HepG2 (cell line): ENCODE measurements around the gene LRRC51. TPM values are rescaled to one million over a fixed set of nuclear protein-coding genes. Genes with fewer than 3 reads are reported as not detected.
A peak's percentile ranks its signal among the peaks of the same experiment; 100 is the strongest.

ENCODE experiments used
- ATAD3A ChIP-seq: sonication (generic); formaldehyde crosslinking; IDR thresholded peaks from 2 replicates; pipeline ENCODE4 v1.4.0; 2020; ENCODE audit warnings: missing genetic modification reagents
- CBX2 ChIP-seq, 2 experiments: fragments of 200-600 bp in 1 of 2; sonication (generic); formaldehyde crosslinking in 1 of 2; IDR thresholded peaks; 2 replicates each; pipeline versions ENCODE4 v1.7.0 to v1.8.1; 2018 to 2022; ENCODE audit warnings: low read depth in 2 of 2, low read length in 1 of 2, mild to moderate bottlenecking in 1 of 2, missing genetic modification reagents in 1 of 2
- ELF1 ChIP-seq: sonication (generic); formaldehyde crosslinking; IDR thresholded peaks from 2 replicates; pipeline ENCODE4 v1.4.0; 2020; ENCODE audit warnings: missing genetic modification reagents
- ETV6 ChIP-seq: sonication (generic); formaldehyde crosslinking; conservative IDR thresholded peaks from 2 replicates; pipeline ENCODE4 v1.4.0; 2020; ENCODE audit warnings: missing genetic modification reagents
- FOSL1 ChIP-seq: sonication (generic); formaldehyde crosslinking; IDR thresholded peaks from 2 replicates; pipeline ENCODE4 v1.9.0; 2021; ENCODE audit warnings: missing genetic modification reagents, borderline replicate concordance
- FOSL2 ChIP-seq: sonication (generic); formaldehyde crosslinking; IDR thresholded peaks from 2 replicates; pipeline ENCODE4 v1.4.0; 2020; ENCODE audit warnings: missing genetic modification reagents
- FOXC1 ChIP-seq: sonication (generic); formaldehyde crosslinking; IDR thresholded peaks from 2 replicates; pipeline ENCODE4 v1.8.0; 2022; ENCODE audit warnings: mild to moderate bottlenecking, missing genetic modification reagents, borderline replicate concordance
- HNRNPUL1 ChIP-seq: fragments of 200-400 bp; formaldehyde crosslinking; IDR thresholded peaks from 2 replicates; pipeline ENCODE4 v1.6.1; 2017; ENCODE audit warnings: low read depth, mild to moderate bottlenecking, low read length, moderate library complexity
- NFRKB ChIP-seq: fragments of 450-650 bp; IDR thresholded peaks from 2 replicates; pipeline ENCODE4 v1.6.1; 2017
- NR3C1 ChIP-seq: sonication (generic); formaldehyde crosslinking; IDR thresholded peaks from 2 replicates; pipeline ENCODE4 v1.4.0; 2020; ENCODE audit warnings: missing genetic modification reagents
- PRMT3 ChIP-seq: sonication (generic); formaldehyde crosslinking; IDR thresholded peaks from 2 replicates; pipeline ENCODE4 v1.8.1; 2022; ENCODE audit warnings: low read depth, mild to moderate bottlenecking, moderate library complexity, missing genetic modification reagents, borderline replicate concordance
- RELA ChIP-seq: sonication (generic); formaldehyde crosslinking; IDR thresholded peaks from 2 replicates; pipeline ENCODE4 v1.4.0; 2020; ENCODE audit warnings: missing genetic modification reagents
- SAP130 ChIP-seq: IDR thresholded peaks from 2 replicates; pipeline ENCODE4 v1.6.1; 2016; ENCODE audit warnings: low read depth
- ZNF138 ChIP-seq: sonication (generic); formaldehyde crosslinking; IDR thresholded peaks from 2 replicates; pipeline ENCODE4 v1.5.0; 2020; ENCODE audit warnings: mild to moderate bottlenecking, low read depth, missing genetic modification reagents
- ZNF44 ChIP-seq: sonication (generic); formaldehyde crosslinking; IDR thresholded peaks from 2 replicates; pipeline ENCODE4 v1.5.1; 2020; ENCODE audit warnings: mild to moderate bottlenecking, missing genetic modification reagents
- ZNF607 ChIP-seq: sonication (generic); formaldehyde crosslinking; IDR thresholded peaks from 2 replicates; pipeline ENCODE4 v1.5.1; 2020; ENCODE audit warnings: missing genetic modification reagents, mild to moderate bottlenecking, borderline replicate concordance
- polyA plus RNA-seq, 8 experiments: library from polyadenylated mRNA; depleted of rRNA in 3 of 8; stranded (reverse) in 7 of 8; unstranded in 1 of 8; fragments of >200 nt; fragmentation: Illumina TruSeq in 4 of 8; extraction: Trizol in 4 of 8; gene quantifications; 2 replicates each; pipeline versions ENCODE4 v1.2.1 to v1.2.3, GENCODE V29; 2011 to 2016; ENCODE audit warnings: low read depth in 4 of 8, missing spikeins in 1 of 8, mixed read lengths in 1 of 8; ENCODE audit not compliant: insufficient read depth in 1 of 8
- total RNA-seq, 5 experiments: library from RNA; depleted of rRNA; stranded (reverse); fragments of >200 nt; fragmentation: Illumina TruSeq; extraction: Trizol; gene quantifications; 2 replicates each; pipeline ENCODE4 v1.2.3, GENCODE V29; 2016; ENCODE audit warnings: low read depth in 1 of 5
- TF ChIP-seq, protein P1 (sequence below): sonication (generic); formaldehyde crosslinking; IDR thresholded peaks from 2 replicates; pipeline ENCODE4 v1.4.0; 2020; ENCODE audit warnings: mild to moderate bottlenecking, missing genetic modification reagents
- TF ChIP-seq, protein P2 (sequence below): sonication (generic); formaldehyde crosslinking; IDR thresholded peaks from 2 replicates; pipeline ENCODE4 v1.4.0; 2020; ENCODE audit warnings: missing genetic modification reagents, borderline replicate concordance
- TF ChIP-seq, protein P3 (sequence below): sonication (generic); formaldehyde crosslinking; IDR thresholded peaks from 2 replicates; pipeline ENCODE4 v1.4.0; 2020; ENCODE audit warnings: missing genetic modification reagents, borderline replicate concordance

LRRC51 gene
- total and polyA plus RNA-seq, 2 of the 13 experiments (the other 11 are each of a cell fraction or from before 2014, with no cell fraction given), result 5.3 to 6.0 TPM

DNA sequence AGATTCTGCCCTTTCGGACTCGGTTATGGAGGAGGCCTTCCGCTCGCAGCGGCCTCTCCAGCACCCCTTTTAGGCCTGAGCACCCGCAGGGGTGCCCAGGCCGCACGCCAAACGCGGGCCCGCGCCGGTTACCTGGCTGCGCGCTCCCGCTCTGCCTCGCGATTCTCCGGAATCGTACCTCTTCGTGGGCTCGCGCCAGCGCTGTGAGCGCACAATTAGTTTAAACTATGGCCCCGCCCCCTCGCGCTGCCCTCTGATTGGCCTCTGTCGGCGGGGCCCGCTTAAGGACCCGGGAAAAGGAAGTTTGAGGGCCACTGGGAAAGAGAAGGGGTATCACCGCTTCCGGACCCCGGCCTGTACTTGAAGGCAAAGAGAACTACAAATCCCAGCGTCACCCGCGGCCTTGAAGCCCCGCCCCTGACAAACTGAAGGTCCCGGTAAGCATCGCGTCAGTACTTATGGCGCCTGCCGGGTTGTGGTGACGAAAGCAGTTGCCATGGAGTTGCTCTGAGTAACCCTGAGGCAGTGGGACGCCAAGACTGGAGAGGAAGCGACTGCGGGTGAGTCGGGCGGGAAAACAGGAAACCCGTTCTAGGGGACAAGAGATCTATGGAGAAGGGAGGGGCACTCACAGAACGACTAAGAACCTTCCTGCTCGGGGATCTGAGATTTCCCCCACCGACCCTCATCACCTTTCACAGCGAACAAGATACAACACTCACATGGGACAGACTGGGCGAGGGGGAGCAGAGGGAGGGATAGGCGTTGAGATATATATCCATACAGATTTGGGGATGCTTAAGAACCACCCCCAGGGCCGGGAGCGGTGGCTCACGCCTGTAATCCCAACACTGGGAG, at the start of gene LRRC51, which contains the start of gene NUMA1 (continued):
- TF ChIP-seq, protein P1, sequence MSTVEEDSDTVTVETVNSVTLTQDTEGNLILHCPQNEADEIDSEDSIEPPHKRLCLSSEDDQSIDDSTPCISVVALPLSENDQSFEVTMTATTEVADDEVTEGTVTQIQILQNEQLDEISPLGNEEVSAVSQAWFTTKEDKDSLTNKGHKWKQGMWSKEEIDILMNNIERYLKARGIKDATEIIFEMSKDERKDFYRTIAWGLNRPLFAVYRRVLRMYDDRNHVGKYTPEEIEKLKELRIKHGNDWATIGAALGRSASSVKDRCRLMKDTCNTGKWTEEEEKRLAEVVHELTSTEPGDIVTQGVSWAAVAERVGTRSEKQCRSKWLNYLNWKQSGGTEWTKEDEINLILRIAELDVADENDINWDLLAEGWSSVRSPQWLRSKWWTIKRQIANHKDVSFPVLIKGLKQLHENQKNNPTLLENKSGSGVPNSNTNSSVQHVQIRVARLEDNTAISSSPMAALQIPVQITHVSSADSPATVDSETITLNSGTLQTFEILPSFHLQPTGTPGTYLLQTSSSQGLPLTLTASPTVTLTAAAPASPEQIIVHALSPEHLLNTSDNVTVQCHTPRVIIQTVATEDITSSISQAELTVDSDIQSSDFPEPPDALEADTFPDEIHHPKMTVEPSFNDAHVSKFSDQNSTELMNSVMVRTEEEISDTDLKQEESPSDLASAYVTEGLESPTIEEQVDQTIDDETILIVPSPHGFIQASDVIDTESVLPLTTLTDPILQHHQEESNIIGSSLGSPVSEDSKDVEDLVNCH, result no peak
- TF ChIP-seq ZNF44 (CRISPR knock-in tag) (no peak), FOSL2 (CRISPR knock-in tag) (peak; percentile 36), ETV6 (CRISPR knock-in tag) (no peak), ZNF607 (CRISPR knock-in tag) (0 out of 2 replicates have a peak, but pooled peaks have one; percentile 17), FOSL1 (CRISPR knock-in tag) (no peak), NR3C1 (CRISPR knock-in tag) (no peak), ELF1 (CRISPR knock-in tag) (peak; percentile 98), RELA (CRISPR knock-in tag) (no peak; the same call in 1 of the 2 replicates), HNRNPUL1 (no peak), SAP130 (CRISPR knock-in tag) (peak; percentile 97), FOXC1 (no peak), ZNF138 (no peak), CBX2 (IDR thresholded peaks at IDR 0.05; ENCODE audit: low read depth, low read length) (no peak), CBX2 (CRISPR knock-in tag; IDR thresholded peaks at IDR 0.05; ENCODE audit: low read depth) (no peak), PRMT3 (CRISPR knock-in tag) (no peak), NFRKB (no peak), ATAD3A (CRISPR knock-in tag) (no peak)
- TF ChIP-seq, protein P2, sequence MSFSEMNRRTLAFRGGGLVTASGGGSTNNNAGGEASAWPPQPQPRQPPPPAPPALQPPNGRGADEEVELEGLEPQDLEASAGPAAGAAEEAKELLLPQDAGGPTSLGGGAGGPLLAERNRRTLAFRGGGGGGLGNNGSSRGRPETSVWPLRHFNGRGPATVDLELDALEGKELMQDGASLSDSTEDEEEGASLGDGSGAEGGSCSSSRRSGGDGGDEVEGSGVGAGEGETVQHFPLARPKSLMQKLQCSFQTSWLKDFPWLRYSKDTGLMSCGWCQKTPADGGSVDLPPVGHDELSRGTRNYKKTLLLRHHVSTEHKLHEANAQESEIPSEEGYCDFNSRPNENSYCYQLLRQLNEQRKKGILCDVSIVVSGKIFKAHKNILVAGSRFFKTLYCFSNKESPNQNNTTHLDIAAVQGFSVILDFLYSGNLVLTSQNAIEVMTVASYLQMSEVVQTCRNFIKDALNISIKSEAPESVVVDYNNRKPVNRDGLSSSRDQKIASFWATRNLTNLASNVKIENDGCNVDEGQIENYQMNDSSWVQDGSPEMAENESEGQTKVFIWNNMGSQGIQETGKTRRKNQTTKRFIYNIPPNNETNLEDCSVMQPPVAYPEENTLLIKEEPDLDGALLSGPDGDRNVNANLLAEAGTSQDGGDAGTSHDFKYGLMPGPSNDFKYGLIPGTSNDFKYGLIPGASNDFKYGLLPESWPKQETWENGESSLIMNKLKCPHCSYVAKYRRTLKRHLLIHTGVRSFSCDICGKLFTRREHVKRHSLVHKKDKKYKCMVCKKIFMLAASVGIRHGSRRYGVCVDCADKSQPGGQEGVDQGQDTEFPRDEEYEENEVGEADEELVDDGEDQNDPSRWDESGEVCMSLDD (CRISPR knock-in tag), result peak; percentile 98
- TF ChIP-seq, protein P3, sequence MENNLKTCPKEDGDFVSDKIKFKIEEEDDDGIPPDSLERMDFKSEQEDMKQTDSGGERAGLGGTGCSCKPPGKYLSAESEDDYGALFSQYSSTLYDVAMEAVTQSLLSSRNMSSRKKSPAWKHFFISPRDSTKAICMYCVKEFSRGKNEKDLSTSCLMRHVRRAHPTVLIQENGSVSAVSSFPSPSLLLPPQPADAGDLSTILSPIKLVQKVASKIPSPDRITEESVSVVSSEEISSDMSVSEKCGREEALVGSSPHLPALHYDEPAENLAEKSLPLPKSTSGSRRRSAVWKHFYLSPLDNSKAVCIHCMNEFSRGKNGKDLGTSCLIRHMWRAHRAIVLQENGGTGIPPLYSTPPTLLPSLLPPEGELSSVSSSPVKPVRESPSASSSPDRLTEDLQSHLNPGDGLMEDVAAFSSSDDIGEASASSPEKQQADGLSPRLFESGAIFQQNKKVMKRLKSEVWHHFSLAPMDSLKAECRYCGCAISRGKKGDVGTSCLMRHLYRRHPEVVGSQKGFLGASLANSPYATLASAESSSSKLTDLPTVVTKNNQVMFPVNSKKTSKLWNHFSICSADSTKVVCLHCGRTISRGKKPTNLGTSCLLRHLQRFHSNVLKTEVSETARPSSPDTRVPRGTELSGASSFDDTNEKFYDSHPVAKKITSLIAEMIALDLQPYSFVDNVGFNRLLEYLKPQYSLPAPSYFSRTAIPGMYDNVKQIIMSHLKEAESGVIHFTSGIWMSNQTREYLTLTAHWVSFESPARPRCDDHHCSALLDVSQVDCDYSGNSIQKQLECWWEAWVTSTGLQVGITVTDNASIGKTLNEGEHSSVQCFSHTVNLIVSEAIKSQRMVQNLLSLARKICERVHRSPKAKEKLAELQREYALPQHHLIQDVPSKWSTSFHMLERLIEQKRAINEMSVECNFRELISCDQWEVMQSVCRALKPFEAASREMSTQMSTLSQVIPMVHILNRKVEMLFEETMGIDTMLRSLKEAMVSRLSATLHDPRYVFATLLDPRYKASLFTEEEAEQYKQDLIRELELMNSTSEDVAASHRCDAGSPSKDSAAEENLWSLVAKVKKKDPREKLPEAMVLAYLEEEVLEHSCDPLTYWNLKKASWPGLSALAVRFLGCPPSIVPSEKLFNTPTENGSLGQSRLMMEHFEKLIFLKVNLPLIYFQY, result no peak
